HG02798 (cell line): Measurements from ENCODE around the gene CEND1.
"Not testable (repeated sequence)": the region's sequence is repeated elsewhere in the genome, so short reads cannot be mapped to it uniquely, and the experiment has no call there.

Experiments used
- ATAC-seq: cut with Tn5 transposase; IDR thresholded peaks from one replicate; pipeline ENCODE4 v1.9.1; 2021; ENCODE audit warnings: mild to moderate bottlenecking; ENCODE audit not compliant: unreplicated experiment, poor library complexity

CEND1 gene

DNA sequence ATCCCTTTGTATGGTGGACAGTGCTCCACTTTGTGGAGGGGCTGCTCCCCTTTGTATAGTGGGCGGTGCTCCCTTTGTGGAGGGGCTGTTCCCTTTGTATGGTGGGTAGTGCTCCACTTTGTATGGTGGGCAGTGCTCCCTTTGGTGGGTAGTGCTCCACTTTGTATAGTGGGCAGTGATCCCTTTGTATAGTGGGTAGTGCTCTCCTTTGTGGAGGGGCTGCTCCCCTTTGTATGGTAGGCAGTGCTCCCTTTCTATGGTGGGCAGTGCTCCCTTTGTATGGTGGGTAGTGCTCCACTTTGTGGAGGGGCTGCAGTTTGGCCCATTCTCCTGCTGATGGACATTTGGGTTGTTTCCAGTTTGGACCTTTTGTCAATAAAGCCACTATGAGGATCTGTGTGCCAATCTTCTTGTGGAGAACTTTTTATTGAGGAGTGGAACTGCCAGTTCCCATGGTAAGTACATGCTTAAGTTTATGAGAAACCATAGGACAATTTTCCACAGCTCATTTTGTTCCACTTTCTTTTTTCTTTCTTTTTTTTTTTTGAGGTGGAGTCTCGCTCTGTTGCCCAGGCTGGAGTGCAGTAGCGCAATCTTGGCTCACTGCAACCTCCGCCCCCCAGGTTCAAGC lies 47.2 kb downstream of the CEND1 start:
- no peak for ATAC-seq

GRCh38 chr11:742156-742546 lies 47.7 kb downstream of the CEND1 start:
- ATAC-seq = no peak

- ATAC-seq = not testable (repeated sequence)
Measured at GRCh38 chr11:737899-738298, 52.0 kb downstream of the CEND1 start.

GRCh38 chr11:737366-737765 lies 52.5 kb downstream of the CEND1 start:
- ATAC-seq = no peak
